OCI-LY3 (cell line): Measurements from ENCODE around the gene PLD3.

Experiments used
- EZH2phosphoT487 ChIP-seq: fragments of 200-600 bp; shearing (Covaris generic); IDR thresholded peaks from 2 replicates; pipeline ENCODE4 v1.6.1; 2018; ENCODE audit warnings: antibody characterized with exemption, mixed run types, low read depth
- TF ChIP-seq, protein P1 (sequence below): fragments of 200-600, 300-600 bp; sonication (generic); IDR thresholded peaks from 2 replicates; pipeline ENCODE4 v1.5.1; 2014; ENCODE audit warnings: antibody characterized with exemption, low read length, low read depth

DNA sequence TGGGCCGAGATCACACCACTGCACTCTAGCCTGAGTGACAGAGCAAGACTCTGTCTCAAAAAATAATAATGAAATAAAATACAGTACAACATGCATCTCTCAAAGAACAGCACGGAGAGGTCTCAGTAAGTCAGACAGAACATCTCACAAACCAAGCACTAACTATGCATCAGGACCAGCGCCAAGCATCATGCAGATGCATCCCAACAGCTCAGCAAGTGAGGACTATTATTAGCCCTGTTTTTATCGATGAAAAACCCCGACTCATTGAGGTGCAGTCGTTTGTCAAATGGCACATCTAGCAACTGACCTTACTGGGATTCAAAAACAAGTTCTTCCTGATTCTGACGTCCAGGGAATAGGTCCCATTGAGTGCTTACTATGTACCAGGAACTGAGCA is 4.1 kb upstream of the PLD3 start:
- TF ChIP-seq, protein P1, sequence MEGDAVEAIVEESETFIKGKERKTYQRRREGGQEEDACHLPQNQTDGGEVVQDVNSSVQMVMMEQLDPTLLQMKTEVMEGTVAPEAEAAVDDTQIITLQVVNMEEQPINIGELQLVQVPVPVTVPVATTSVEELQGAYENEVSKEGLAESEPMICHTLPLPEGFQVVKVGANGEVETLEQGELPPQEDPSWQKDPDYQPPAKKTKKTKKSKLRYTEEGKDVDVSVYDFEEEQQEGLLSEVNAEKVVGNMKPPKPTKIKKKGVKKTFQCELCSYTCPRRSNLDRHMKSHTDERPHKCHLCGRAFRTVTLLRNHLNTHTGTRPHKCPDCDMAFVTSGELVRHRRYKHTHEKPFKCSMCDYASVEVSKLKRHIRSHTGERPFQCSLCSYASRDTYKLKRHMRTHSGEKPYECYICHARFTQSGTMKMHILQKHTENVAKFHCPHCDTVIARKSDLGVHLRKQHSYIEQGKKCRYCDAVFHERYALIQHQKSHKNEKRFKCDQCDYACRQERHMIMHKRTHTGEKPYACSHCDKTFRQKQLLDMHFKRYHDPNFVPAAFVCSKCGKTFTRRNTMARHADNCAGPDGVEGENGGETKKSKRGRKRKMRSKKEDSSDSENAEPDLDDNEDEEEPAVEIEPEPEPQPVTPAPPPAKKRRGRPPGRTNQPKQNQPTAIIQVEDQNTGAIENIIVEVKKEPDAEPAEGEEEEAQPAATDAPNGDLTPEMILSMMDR: no peak
- TF ChIP-seq EZH2phosphoT487: no peak
